HG03025 (cell line): ENCODE data around the gene SNCAIP.

Source experiments
- ATAC-seq: cut with Tn5 transposase; IDR thresholded peaks from one replicate; pipeline ENCODE4 v1.9.1; 2021; ENCODE audit warnings: mild to moderate bottlenecking, moderate library complexity; ENCODE audit not compliant: unreplicated experiment, low FRiP score

SNCAIP gene

GRCh38 chr5:122391621-122392020, 79.6 kb downstream of the SNCAIP start:
- no peak for ATAC-seq

DNA sequence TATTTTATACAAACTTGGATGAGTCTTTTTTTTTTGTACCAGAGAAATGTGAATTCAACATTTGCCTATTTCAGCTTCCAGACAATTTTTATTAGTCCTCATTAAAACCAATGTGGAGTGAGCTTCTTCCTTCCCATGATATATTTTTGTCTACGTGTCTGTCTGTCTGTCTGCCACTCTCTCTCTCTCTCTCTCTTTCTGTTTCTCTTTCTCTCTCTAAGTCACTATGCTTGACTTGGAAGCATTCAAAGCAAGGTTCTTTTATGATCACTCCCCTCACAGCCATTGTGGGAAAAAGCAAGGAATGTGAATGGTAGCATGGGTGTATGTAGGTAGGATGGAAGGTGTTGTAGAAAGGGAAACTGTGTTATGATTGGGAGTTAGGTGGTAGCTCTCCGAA, 80.2 kb downstream of the SNCAIP start:
- ATAC-seq = no peak

DNA sequence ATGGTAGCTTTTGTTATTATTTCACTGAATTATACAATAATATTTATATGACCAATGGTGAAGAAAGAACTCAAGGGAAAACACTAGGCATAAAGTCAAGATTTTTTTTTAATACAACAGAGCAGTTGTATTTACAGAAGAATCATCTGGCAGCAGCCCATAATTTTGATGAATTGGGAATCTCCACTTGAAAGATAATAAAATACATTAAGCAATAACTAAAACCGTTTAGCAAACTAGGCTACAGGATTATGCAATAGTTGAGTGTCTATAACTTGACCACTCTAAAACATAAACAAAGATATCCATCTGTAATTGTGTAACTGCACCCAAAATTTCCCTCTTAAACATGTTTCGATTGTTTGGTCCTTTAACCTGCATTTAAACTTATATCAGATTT, 80.8 kb downstream of the SNCAIP start:
- ATAC-seq = no peak

- no peak for ATAC-seq
Observed at GRCh38 chr5:122394284-122394930, 82.4 kb downstream of the SNCAIP start.

GRCh38 chr5:122398016-122398415, 86.0 kb downstream of the SNCAIP start:
- no peak for ATAC-seq

- no peak for ATAC-seq
Observed at GRCh38 chr5:122400341-122400740, 88.3 kb downstream of the SNCAIP start.

GRCh38 chr5:122400938-122401337, 88.9 kb downstream of the SNCAIP start:
- ATAC-seq = no peak

DNA sequence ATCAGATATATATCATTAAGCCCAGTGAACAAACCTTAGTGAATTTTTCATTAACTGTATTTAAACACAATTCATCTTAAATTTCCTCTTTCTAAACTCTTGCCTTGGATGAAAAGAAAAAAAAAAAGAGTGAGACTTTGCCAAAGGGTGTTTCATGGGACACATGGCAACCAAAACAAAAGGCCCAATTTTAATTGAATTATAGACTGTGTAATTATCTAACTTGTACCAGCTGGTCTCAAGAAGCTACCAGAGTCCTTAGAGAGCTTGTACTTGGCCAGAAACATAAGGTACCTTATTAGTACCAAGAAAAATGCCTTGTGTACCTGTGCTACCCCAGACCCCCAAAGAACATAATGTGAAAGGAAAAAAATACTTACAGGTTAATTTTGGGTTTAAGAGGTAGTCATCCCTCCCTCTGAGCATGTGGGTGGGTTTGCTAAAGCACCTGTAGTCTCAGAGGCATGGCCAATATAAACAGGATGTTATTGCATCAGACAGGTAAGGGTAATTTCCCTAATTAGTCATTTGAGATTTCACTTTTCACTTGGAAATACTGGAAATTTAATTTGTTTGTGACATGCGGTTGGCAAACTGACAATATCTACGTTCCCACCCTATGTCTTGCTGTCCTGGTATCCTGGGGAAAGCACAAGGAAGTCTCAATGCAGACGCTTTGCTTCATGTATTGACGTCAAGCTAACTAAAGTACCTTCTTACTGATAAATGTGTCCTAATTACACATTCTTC, 90.1 kb downstream of the SNCAIP start:
- no peak for ATAC-seq

GRCh38 chr5:122402955-122403685, 91.1 kb downstream of the SNCAIP start:
- no peak for ATAC-seq

DNA sequence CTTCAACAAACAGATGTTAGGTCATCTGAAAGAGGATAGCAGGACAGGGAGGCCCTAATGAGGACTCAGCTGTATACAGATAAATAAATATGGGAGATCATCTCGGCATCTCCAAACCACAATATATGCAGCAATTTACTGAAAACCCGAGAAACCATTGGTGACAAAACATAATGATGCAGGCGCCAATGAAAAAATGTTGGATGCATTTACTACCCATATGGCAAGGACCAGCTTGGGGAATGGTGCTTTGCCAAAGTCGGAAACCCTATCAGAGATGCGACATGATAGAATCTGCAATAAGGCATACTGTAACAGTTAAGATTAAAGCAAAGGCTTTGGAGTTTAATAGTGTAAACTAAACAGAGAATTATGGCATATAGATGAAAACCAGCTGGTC, 92.0 kb downstream of the SNCAIP start:
- ATAC-seq = no peak

- no peak for ATAC-seq
Observed at GRCh38 chr5:122404653-122405362, 92.8 kb downstream of the SNCAIP start.

DNA sequence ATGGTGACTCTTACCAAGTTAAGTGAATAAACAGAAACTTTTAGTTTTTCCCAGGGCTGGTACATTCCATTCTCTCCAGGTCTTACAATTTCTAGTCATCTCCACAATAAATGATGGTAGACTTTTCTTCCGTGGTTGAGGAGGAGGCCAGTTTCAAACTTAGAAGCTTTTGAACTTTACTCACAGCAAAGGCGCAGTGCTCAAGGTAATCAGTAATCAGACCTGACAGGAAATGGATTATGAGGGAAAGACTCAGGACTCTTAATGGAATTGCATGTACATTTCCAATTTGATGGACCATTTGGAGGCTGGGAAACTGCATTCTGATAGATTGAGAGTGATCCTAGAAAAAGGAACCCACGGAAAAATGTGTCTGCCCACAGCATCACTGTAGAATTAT, 93.7 kb downstream of the SNCAIP start:
- no peak for ATAC-seq

DNA sequence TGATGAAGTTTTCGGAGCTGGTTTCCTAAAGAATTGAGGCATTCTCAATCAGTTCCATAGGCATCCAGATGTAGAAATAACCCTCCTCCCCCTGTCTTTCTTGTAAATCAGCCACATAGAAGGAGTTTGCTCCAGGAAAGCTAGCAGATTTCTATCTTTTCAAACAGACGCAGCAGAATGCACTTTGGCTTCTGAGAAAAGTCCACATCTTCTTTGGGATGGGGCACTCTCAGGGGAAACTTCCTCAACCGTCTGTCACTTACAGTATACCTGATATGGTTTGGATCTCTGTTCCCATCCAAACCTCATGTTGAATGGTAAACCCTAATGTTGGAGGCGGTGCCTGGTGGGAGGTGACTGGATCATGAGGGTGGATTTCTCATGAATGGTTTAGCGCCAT, 94.1 kb downstream of the SNCAIP start:
- ATAC-seq = no peak

GRCh38 chr5:122408592-122409224, 96.7 kb downstream of the SNCAIP start:
- ATAC-seq = no peak

- ATAC-seq = no peak
Observed at GRCh38 chr5:122412966-122413365, 100.9 kb downstream of the SNCAIP start.

DNA sequence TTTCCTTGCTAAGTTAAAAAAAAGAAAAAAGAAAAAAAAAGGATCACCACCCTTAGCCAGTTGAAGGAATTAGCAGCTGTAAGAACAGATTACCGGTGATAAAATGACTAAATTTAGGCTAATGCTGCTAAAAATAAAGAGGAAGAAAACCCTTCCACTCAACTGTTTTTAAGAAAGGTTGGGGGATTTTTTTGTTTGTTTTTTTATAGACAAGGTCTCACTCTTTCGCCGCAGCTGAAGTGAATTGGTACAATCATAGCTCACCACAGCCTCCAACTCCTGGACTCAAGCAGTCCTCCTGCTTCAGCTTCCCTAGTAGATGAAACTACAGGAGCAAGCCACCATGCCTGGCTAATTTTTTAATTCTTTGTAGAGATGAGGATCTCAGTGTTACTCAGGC, 101.7 kb downstream of the SNCAIP start:
- no peak for ATAC-seq

GRCh38 chr5:122415030-122415800, 103.2 kb downstream of the SNCAIP start:
- peak; percentile 80 for ATAC-seq

DNA sequence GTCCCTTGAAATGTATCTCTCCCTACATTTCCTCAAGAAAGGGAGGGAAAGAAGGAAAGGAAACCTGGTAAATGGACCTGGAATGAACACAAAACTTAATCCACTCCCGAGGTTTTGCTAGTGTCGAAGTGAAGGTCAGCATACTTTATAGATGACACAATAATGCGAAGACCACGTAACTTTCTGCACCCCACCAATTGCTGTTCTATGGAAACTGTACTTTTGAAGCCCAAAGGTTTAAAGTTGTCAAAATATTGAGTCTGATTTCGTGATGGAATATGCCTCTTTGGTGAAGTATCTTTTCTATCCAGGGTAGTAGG, 103.7 kb downstream of the SNCAIP start:
- ATAC-seq = no peak

- no peak for ATAC-seq
Observed at GRCh38 chr5:122419142-122419894, 107.3 kb downstream of the SNCAIP start.
